CD4-positive, alpha-beta T cell (primary cell): ENCODE measurements around the gene USP12. TPM values are rescaled to one million over a fixed set of nuclear protein-coding genes. Genes with fewer than 3 reads are reported as not detected.
"Not testable (repeated sequence)": the region's sequence is repeated elsewhere in the genome, so short reads cannot be mapped to it uniquely, and the experiment has no call there.

ENCODE experiments used
- ATAC-seq: fragments of 200-7000 bp; cut with Tn5 transposase; one replicate; pipeline ENCODE4 v1.10.0; 2022; ENCODE audit warnings: mild to moderate bottlenecking; ENCODE audit not compliant: poor library complexity
- CTCF ChIA-PET: fragments of 350-600 bp; sonication (Branson Sonifier 250); formaldehyde crosslinking; loops from one replicate; lab custom pipeline; 2021; ENCODE audit warnings: antibody characterized with exemption, inconsistent platforms; lab: Charles Lee
- POLR2A ChIA-PET: fragments of 350-600 bp; sonication (Branson Sonifier 250); formaldehyde crosslinking; loops from one replicate; lab custom pipeline; 2021; ENCODE audit warnings: antibody characterized with exemption, inconsistent platforms; lab: Charles Lee
- DNase-seq, 14 experiments: peaks; one replicate each; pipeline ENCODE4 v3.0.0-alpha.2; 2013 to 2020; ENCODE audit warnings: mixed read lengths in 2 of 14
- H3K27ac ChIP-seq, 2 donors: one replicate each; pipeline versions ENCODE4 v1.5.1 to v1.7.0; 2013; ENCODE audit warnings: low read length in 2 of 2, low read depth in 1 of 2, mild to moderate bottlenecking in 1 of 2
- H3K27me3 ChIP-seq, 2 experiments: 1 replicate in 1 of 2; 2 replicates in 1 of 2; pipeline versions ENCODE4 v1.6.1 to v1.7.0; 2013; ENCODE audit warnings: low read length in 2 of 2, control low read depth in 1 of 2, mild to moderate bottlenecking in 1 of 2, moderate library complexity in 1 of 2; ENCODE audit not compliant: insufficient read depth in 2 of 2, control insufficient read depth in 1 of 2
- H3K36me3 ChIP-seq: one replicate; pipeline ENCODE4 v1.6.1; 2013; ENCODE audit warnings: low read length, control low read depth; ENCODE audit not compliant: insufficient read depth
- H3K4me1 ChIP-seq: one replicate; pipeline ENCODE4 v1.6.1; 2013; ENCODE audit warnings: low read length, control low read depth; ENCODE audit not compliant: insufficient read depth
- H3K4me3 ChIP-seq: one replicate; pipeline ENCODE4 v1.5.1; 2013; ENCODE audit warnings: mild to moderate bottlenecking, low read length, moderate library complexity
- H3K9me3 ChIP-seq, 2 experiments: 1 replicate in 1 of 2; 2 replicates in 1 of 2; pipeline versions ENCODE4 v1.6.1 to v1.7.0; 2013; ENCODE audit warnings: low read length in 2 of 2, mild to moderate bottlenecking in 2 of 2, control low read depth in 1 of 2, moderate library complexity in 1 of 2; ENCODE audit not compliant: control insufficient read depth in 1 of 2, insufficient read depth in 1 of 2
- H3K27ac Mint-ChIP-seq: one replicate; pipeline ENCODE4 v1.8.0; 2020; ENCODE audit warnings: mixed read lengths
- H3K27me3 Mint-ChIP-seq: one replicate; pipeline ENCODE4 v1.8.0; 2021; ENCODE audit warnings: mixed read lengths
- H3K36me3 Mint-ChIP-seq: one replicate; pipeline ENCODE4 v1.8.0; 2021; ENCODE audit warnings: low read depth, mixed read lengths
- H3K4me1 Mint-ChIP-seq: one replicate; pipeline ENCODE4 v1.8.0; 2021; ENCODE audit warnings: low read depth, mixed read lengths
- H3K4me3 Mint-ChIP-seq: one replicate; pipeline ENCODE4 v1.8.0; 2020; ENCODE audit warnings: mild to moderate bottlenecking, mixed read lengths
- H3K9me3 Mint-ChIP-seq: one replicate; pipeline ENCODE4 v1.8.0; 2020; ENCODE audit warnings: mixed read lengths
- intact Hi-C, 2 experiments: fragments of 100-400 bp; cut with DNase I in 1 of 2; cut with micrococcal nuclease in 1 of 2; formaldehyde crosslinking; loops; one replicate each; pipeline versions ENCODE4 v1.15.1 to v1.9.0; 2023 to 2025; cut with DNase I, micrococcal nuclease
- polyA plus RNA-seq, 2 donors: library from polyadenylated mRNA; unstranded; fragments of 120-200 nt; gene quantifications; one replicate each; pipeline ENCODE4 v1.2.1, GENCODE V29; 2013
- total RNA-seq, 174 experiments: library from RNA in 2 of 174; stranded (reverse) in 2 of 174; gene quantifications; one replicate each; pipeline ENCODE4 v1.2.3 and lab custom pipeline; 2021 to 2026
- TF ChIP-seq, protein P1 (sequence below): fragments of 200-600 bp; IDR thresholded peaks from one replicate; pipeline ENCODE4 v1.8.0; 2022; ENCODE audit warnings: antibody characterized with exemption, mild to moderate bottlenecking

The USP12 gene
- total RNA-seq (10 to 100 TPM; 56.9 to 58.8 TPM), total RNA-seq (lab: John Stamatoyannopoulos, UW) (45.6 to 348 (median 83.6) reads per million in 172 experiments)
- 23.4 TPM for polyA plus RNA-seq (2013, experiment 1 of 2)
- 27.2 TPM for polyA plus RNA-seq (2013, experiment 2 of 2)

DNA sequence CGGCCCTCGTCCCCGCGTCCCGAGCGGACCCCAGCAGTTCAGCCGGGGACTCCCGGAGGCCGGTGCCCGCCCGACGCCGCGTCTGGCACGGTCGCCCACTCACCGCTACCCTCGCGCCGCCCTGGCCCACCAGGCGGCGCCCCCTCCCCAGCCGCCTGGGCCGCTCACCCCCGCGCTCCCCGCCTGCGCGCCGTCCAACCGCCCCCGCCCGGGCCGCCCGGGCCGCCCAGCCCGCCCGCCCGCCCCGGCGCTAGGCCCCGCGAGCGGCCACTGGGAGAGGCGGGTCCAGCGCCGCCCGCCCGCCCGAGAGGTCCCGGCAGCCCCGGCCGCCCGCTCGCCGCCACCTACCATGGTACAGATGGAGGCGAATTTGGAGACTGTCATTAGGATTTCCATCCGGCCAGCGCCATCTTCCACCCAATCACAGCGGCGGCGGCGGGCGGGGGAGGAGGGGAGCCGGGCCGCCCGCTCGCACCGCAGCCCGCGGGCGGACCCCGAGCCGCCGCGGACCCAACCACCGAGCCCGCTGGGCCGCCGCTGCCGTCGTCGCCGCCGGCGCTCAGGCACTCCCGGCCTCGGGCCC is at the start of gene USP12:
USP12 (minus strand) TSS at position 568 of the 583 bp plus-strand sequence; CDS start at position 396, 172 bp downstream.
- Mint-ChIP-seq H3K4me3 (peak within 1 kb of the TSS; percentile 99), H3K4me1 (peaks cover 51% of the 10 kb centered on the region), H3K9me3 (no peaks in the 10 kb centered on the region), H3K36me3 (peaks cover 6% of the 10 kb centered on the region), H3K27ac (peak within 1 kb of the TSS; percentile 96), H3K27me3 (no peaks in the 10 kb centered on the region)
- H3K4me3 ChIP-seq, result peak within 1 kb of the TSS; percentile 73
- no peaks in the 10 kb centered on the region for H3K36me3 ChIP-seq
- intact Hi-C loops, result loop anchor here (2.0 to 10.0 kb wide), 14 partner anchors 39 to 1543 kb away; partner anchors contain the start of genes CDK8 (in 1 of the 2), GTF3A (in 1 of the 2), LNX2 (in 1 of the 2) and MTIF3 (in 1 of the 2)
- H3K27me3 ChIP-seq, result no peaks in the 10 kb centered on the region
- DNase-seq (peak in 10 of 14 experiments; percentile 7 to 73 (median 40)), ATAC-seq (peak; percentile 5)
- TF ChIP-seq, protein P1, sequence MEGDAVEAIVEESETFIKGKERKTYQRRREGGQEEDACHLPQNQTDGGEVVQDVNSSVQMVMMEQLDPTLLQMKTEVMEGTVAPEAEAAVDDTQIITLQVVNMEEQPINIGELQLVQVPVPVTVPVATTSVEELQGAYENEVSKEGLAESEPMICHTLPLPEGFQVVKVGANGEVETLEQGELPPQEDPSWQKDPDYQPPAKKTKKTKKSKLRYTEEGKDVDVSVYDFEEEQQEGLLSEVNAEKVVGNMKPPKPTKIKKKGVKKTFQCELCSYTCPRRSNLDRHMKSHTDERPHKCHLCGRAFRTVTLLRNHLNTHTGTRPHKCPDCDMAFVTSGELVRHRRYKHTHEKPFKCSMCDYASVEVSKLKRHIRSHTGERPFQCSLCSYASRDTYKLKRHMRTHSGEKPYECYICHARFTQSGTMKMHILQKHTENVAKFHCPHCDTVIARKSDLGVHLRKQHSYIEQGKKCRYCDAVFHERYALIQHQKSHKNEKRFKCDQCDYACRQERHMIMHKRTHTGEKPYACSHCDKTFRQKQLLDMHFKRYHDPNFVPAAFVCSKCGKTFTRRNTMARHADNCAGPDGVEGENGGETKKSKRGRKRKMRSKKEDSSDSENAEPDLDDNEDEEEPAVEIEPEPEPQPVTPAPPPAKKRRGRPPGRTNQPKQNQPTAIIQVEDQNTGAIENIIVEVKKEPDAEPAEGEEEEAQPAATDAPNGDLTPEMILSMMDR, result no peak
- POLR2A ChIA-PET, result interaction anchor here (1.4 to 1.8 kb wide), 3 partner anchors 80 to 449 kb away, joined by 4 to 12 read pairs (median 5); partner anchors contain the start of genes LNX2 and RPL21
- peak within 1 kb of the TSS; percentile 89 for H3K27ac ChIP-seq
- no peaks in the 10 kb centered on the region for H3K9me3 ChIP-seq
- CTCF ChIA-PET, result no interaction called here
- H3K4me1 ChIP-seq, result peaks cover 36% of the 10 kb centered on the region

DNA sequence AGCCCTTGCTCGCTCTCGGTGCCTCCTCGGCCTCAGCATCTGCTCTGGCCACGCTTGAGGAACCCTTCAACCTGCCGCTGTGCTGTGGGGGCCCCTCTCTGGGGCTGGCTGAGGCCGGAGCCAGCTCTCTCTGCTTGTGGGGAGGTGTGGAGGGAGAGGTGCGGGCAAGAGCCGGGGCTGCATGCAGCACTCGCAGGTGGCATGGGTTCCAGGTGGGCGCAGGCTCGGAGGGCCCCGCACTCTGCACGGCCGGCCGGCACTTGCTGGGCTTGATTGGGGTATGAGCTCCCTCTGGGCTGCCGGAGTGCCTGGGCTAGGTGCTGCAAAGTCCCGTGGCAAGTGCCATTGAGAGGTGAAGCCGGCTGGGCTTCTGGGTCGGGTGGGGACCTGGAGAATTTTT is 48.0 kb upstream of the USP12 start:
- Mint-ChIP-seq H3K4me3 (no peak overlapping the region), H3K4me1 (no peaks in the 10 kb centered on the region), H3K27me3 (peaks cover 26% of the 10 kb centered on the region), H3K27ac (no peak overlapping the region), H3K36me3 (no peaks in the 10 kb centered on the region), H3K9me3 (no peaks in the 10 kb centered on the region)
- POLR2A ChIA-PET, result no interaction called here
- Histone ChIP-seq H3K4me1 (no peaks in the 10 kb centered on the region), H3K4me3 (no peak overlapping the region), H3K36me3 (no peaks in the 10 kb centered on the region), H3K27me3 (no peaks in the 10 kb centered on the region), H3K9me3 (peaks cover 0 to 11% of the 10 kb centered on the region in 2 experiments), H3K27ac (no peak overlapping the region)
- CTCF ChIA-PET, result no interaction called here
- DNase-seq, result no peak
- intact Hi-C loops, result no loop called here
- TF ChIP-seq, protein P1, result no peak
- ATAC-seq, result no peak

DNA sequence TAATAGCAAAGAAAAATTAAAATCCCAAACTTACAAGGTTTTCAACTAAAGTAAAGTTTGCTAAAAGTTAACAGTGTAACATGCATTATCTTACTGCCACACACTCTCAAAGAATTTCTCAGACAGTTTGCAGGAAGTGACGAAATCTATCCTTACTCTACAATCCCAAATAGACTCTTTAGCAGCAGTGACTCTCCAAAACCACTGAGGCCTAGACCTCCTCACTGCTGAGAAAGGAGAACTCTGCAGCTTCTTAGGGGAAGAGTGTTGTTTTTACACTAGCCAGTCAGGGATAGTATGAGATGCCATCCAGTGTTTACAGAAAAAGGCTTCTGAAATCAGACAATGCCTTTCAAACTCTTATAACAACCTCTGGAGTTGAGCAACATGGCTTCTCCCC is 47.2 kb upstream of the USP12 start:
- H3K4me1 Mint-ChIP-seq, intact Hi-C loops, H3K9me3 Mint-ChIP-seq, H3K4me3 Mint-ChIP-seq, H3K4me3 ChIP-seq, H3K36me3 ChIP-seq, H3K27ac Mint-ChIP-seq, CTCF ChIA-PET, H3K36me3 Mint-ChIP-seq, POLR2A ChIA-PET, DNase-seq, H3K4me1 ChIP-seq, H3K27me3 ChIP-seq, ATAC-seq, H3K27ac ChIP-seq: not testable (repeated sequence)
- H3K9me3 ChIP-seq, result peaks cover 0 to 11% of the 10 kb centered on the region in 2 experiments
- H3K27me3 Mint-ChIP-seq, result peaks cover 18% of the 10 kb centered on the region

GRCh38 chr13:27217791-27218190 is 46.2 kb upstream of the USP12 start:
- H3K9me3 Mint-ChIP-seq, POLR2A ChIA-PET, H3K4me1 Mint-ChIP-seq, ATAC-seq, CTCF ChIA-PET, H3K36me3 Mint-ChIP-seq, H3K36me3 ChIP-seq, H3K4me3 ChIP-seq, intact Hi-C loops, H3K27ac ChIP-seq, DNase-seq, H3K27ac Mint-ChIP-seq, H3K4me3 Mint-ChIP-seq, H3K4me1 ChIP-seq, H3K27me3 ChIP-seq: not testable (repeated sequence)
- peaks cover 0 to 11% of the 10 kb centered on the region in 2 experiments for H3K9me3 ChIP-seq
- peaks cover 13% of the 10 kb centered on the region for H3K27me3 Mint-ChIP-seq

- intact Hi-C loops, H3K36me3 Mint-ChIP-seq, H3K4me1 Mint-ChIP-seq, CTCF ChIA-PET, H3K27ac ChIP-seq, H3K9me3 Mint-ChIP-seq, H3K27me3 ChIP-seq, H3K27me3 Mint-ChIP-seq, H3K4me3 Mint-ChIP-seq, H3K36me3 ChIP-seq, H3K4me1 ChIP-seq, POLR2A ChIA-PET, ATAC-seq, DNase-seq, H3K4me3 ChIP-seq, H3K27ac Mint-ChIP-seq: not testable (repeated sequence)
- peaks cover 0 to 21% of the 10 kb centered on the region in 2 experiments for H3K9me3 ChIP-seq
These were observed 41.8 kb upstream of the USP12 start for GRCh38 chr13:27213386-27213785.
